Activated CD4-positive, alpha-beta T cell treated with anti-CD3 and anti-CD28 coated beads, Interleukin-2, Interleukin-6, amounts not matched to agents 100 ng/mL and 50 ng/mL, durations not matched to agents 16 hours and 8 hours (primary cell): Measurements from ENCODE around the gene ADAMTS10.
"Not testable (repeated sequence)": the region's sequence is repeated elsewhere in the genome, so short reads cannot be mapped to it uniquely, and the experiment has no call there.

Source experiments
- DNase-seq: peaks from one replicate; pipeline ENCODE4 v3.0.0-alpha.2; 2020

Gene ADAMTS10

DNA sequence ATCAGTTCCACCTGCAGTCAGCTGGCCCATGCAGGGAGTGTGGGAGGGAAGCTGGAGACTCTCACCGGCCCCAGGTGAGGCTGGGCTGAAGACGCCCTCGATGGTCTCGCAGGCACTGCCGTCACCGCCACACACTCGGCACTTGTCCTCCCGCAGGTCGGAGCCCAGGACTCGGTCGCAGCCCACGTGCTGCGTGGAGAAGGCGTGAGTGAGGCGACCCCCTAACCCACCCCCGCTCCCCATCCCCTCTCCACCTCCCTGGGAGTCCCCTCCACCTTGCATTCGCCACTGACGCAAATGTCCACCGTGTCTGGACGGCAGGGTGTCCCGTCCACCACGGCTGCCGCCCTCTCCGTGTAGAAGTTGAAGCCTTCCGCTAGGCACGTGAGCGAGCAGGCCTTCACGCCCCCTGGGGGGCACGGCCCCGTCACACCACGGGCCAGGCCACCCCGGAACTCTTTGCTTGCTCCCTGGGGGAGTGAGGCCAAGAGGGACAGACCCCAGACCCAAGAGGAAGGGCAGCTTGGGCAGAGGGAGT lies 21.3 kb downstream of the ADAMTS10 start:
- DNase-seq = no peak

DNA sequence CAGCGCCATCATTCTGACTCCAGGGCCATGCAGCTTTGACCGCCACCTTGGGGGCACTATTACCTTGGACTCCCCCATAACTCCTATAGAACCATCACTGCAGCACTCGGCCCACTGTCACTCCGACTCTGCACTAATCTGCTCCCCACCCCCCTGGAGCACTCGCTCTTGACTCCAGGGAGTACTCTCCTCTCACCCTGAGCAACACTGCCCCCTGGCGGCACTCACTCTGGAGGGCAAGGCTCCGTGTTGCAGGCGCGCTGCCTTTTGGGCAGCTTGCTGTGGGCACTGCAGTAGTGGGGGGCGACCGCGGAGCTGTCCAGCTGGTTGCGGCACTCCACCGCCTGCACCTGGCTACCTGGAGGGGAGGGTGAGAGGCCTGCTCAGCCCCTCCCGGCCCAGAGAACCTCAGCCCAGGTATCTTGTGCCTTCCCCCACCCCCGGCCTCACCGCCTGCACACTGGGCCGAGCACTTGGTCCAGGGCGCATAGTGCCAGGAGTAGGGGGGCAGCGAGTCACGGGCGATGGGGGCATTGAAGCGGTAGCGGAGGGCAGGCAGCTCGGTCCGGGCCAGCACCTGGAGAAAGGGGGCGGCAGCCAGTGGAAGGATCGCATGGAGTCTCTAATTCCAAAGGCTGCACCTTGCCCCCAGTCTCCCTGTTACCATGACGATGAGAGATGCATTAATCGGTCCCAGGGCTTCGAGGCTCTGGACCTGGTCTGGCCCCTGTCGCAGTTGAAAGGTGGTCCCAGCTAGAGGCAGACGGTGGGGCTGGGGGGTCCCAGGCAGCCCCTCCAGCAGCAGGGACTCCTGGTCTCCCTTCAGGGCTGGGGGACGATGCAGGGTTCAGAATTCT lies 24.4 kb downstream of the ADAMTS10 start:
- peak; percentile 74 for DNase-seq

DNA sequence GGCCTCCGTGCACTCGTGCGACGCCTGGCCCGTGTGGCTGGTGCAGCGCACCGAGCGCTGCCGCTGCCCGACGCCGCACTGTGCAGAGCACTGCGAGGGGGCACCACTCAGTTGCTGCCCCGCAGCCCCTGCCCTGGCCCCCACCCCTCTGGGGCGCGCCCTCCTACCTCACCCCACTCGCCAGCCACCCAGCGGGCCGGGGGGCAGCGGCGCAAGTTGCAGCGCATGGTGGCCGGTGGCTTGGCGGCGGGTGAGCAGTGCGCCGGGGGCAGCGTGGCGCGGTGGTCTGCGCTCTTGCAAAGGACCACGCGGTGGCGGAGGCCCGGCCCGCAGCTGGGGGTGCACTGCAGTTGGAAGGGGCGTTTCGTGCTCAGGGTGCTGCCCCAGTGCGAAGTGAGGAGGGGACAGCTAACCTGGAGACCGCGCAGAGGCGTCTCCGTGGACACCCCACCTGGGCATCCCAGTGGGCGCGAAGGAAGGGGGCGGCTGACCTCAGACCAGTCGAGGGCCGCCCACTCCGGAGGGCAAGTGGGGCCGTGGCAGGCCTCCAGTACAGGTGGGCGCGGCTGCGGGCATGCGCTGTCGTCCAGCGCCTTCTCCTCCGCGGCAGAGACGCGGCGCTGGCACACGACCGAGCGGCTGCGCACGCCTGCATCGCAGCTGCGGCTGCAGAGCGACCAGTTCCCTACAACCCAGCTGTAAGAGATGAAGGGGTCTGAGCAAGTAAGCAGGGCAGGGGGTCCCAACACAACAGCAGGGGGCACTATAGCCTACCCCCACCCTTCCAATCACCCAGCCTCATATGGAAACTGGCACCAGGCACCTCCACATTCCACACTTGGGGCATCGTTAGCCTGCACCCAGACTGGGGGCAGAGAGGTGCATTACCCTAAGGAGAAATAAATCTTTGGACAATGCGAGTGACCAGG lies 25.3 kb downstream of the ADAMTS10 start:
- DNase-seq = no peak

DNA sequence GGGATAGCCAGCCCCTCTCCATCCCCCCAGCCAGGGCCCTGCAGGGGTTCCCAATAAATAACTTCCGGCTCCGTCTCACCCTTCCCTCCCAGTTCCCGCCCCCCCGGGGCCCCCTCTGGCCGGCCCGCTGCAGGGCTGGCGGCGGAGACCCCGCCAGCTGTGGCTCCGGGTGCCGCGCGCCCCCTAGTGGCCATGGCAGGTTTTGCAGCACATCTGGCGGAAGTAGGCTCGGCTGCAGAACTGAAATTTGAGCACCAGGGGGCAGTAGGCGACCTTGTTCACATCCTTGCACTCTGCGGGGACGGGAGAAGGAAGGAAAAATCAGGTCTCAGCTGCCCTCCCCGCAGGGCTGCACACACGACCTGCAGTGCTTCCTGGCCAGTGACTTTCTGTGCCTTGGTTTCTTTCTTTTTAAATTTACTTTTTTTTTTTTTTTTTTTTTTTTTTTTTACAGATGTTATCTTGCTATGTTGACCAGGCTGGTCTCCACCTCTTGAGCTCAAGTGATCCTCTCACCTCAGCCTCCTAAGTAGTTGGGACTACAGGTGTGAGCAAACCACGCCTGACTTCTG lies 29.7 kb downstream of the ADAMTS10 start:
- DNase-seq = peak; percentile 91

DNA sequence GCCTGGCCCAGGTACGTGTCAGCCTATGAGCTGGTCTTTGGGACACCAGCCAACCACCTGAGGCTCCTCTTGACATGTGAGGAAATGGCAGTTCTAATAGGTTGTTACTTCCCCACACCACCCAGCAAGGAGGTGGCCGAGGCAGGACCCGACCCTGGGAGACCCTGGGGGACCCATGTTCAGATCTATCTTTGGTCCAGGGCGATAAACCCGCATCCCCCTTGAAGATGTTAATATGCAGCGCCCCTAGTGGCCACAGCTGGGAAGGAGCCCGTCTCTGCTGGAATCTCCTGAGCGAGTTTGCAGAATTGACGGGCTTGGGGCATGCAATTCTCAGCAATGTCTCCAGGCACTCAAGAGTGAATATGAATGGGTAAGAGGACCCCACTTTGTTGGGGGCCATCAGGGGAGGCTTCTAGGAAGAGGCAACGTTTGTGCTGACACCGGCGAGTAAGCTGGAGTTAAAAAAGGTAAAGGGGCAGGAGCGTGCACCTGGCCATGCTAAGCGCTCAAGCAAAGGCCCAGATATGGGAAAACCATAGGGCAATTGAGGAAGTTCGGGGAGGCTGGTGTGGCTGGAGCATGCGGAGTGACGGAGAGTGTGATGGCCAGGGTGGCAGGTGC lies 31.8 kb downstream of the ADAMTS10 start:
- DNase-seq = peak; percentile 87

DNA sequence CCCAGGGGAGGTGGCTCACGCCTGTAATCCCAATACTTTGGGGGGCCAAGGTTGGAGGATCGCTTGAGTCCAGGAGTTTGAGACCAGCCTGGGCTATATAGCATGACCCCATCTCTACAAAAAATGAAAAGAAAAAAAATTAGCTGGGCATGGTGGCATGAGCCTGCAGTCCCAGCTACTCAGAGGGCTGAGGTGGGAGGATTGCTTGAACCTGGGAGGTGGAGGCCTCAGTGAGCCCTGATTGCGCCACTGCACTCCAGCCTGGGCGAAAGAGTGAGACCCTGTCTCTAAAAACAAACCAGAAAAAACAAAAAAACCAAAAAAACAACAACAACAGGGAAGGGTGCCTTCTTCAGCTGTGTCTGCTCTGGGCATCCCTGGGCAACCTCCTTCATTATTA lies 32.8 kb downstream of the ADAMTS10 start:
- DNase-seq = no peak

DNA sequence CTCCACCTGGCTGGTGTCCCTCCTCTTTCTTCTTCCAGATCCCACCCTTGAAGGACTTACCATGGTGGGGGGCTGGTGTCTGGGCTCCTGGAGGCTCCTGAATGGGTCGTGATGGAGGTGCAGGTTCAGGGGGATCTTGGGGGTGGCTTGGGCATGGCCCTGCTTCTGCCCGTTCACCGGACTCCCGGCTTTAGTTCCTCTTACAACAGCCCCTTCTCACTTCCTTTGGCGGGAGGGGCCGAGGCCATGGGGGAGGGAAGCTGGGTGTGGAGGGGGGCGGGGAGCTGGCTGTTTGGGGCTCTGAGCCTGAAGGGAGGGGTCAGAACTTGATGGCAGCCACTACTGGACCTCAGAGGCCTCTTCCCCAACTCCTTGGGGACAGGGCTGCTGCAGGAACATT lies 33.3 kb downstream of the ADAMTS10 start, which contains the start of gene MYO1F:
Gene MYO1F, minus strand, starts transcription at position 196 of the 400 bp plus-strand sequence. Its CDS starts 133 bp downstream, at position 63.
- peak; percentile 38 for DNase-seq

DNA sequence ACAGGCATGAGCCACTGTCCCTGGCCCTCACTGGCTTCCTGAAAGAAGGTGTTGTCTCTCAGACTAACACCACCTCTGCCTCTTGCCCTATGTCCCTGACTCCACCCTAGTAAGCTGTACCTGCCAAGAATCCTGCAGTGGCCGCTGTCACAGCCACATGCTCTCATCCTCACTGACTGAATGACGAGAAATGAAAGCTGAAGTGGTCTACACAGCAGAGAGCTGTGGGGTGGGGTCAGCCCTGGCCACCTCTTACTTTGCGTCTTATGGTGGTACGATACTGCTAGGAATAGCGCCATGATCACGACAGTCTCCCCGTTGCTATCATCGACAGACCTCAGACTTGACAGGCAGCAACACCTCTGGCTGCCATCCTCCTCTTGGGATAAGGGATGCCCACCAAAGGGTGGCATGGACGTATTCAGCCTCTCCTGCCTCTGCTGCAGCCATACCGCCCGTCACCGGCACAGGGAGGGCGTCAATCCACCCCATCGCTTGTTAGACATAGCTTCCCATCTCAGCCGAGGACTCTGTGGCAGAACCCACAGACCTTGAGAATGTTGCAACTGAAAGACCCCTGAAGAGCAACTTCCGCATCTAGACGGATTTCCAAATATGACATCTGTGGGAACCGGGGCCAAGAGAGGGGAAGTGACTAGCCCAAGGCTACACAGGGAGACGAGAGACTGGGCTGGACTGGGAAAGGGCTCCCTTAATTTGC lies 34.1 kb downstream of the ADAMTS10 start:
- peak; percentile 42 for DNase-seq

DNA sequence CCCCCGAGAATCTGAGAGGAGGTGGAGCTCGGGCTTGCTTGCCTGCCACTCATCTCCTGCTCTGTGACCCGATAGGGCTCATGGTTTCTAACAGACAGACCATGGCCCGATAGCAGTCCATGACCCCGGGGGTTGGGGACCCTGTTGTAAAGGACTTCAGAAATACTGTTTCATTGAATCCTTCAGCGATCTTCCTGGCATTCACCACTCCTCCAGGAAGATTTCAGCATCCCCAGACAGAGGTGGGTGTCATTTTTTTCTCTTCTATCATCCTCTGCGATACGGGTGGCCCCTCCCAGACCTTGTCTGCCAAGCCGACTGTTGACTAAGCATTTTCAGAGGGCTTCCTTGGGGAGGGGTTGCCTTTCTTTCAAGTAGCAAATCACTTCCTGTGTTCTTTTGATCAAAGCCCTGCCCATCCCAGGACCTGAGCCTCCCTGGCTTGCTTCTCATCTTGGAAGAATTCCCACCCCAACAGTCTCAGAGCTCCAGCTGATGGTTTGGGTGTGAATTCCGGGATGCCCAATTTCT lies 35.0 kb downstream of the ADAMTS10 start:
- peak; percentile 77 for DNase-seq

DNA sequence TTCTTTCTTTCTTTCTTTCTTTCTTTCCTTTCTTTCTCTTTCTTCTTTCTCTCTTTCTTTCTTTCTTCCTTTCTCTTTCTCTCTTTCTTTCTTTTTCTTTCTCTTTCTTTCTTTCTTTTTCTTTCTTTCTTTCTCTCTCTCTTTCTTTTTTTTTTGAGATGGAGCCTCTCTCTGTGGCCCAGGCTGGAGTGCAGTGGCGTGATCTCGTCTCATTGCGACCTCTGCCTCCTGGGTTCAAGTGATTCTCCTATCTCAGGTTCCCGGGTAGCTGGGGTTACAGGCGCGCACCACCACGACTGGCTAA lies 35.9 kb downstream of the ADAMTS10 start:
- not testable (repeated sequence) for DNase-seq

DNA sequence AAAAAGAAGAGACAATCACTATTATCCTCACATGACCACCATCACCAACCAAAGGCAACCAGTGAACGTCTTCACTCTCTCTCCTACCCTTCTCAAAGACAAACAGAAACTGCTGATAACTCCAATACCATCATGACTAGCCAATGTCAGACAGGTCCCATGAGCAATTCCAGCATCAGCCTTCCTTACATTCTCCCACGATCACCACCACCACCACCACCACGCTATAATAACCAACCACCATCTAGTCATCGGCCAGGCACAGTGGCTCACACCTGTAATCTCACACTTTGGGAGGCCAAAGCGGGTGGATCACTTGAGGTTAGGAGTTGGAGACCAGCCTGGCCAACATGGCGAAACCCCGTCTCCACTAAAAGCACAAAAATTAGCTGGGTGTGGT lies 37.2 kb downstream of the ADAMTS10 start:
- peak; percentile 31 for DNase-seq

DNA sequence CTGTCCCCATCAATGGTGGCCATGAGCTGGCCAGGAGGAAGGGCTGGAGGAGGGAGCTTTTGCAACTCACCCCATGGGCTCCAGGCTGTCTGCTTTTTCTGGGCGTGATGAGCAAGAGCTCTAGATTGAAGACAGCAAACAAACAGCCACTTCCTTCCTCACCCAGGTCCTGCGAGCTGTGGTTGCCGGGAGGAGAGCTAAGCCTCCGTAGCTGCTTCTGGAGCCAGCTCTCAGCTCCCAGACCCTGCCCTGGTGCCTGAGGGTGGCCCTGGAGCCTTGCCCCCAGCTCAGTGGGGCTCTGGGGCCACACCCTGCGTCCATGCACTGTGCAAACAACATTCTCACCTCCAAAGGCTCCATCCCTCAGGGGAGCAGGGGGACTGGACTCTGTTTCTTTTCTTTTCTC lies 39.5 kb downstream of the ADAMTS10 start:
- DNase-seq = peak; percentile 85

DNA sequence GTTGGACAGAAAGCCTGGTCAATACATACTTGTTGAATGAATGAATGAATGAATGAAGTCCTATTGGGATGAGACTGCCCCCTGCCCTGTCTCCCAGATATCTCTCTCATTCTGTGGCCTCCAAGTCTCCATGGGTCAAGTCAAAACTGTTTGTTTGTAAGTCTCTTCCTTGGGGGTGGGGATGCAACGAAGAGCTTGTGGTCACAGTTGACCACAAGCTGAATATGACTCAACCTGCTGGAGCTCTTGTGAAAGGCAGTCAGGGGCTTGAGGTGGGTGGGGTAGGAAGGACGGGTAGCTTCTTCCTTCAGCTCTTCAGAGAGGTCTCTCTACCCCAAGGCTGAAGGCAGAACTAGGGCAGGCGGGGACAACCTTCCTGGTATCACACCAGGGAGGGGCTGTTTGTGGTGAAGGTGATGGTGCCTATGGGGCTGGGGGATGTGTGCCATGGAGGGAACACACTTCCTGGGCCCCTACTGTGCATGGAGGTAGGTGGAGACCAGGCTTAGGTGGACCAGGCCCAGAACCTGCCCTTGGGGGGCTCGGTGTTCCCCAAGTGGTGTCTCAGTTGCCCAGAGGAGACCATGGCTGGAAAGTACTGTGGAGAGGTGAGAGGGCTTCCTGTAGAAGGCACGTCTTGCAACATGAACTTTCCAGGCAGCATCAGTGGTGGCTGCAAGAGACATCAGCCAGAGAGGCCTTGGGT lies 41.3 kb downstream of the ADAMTS10 start:
- peak; percentile 93 for DNase-seq

DNA sequence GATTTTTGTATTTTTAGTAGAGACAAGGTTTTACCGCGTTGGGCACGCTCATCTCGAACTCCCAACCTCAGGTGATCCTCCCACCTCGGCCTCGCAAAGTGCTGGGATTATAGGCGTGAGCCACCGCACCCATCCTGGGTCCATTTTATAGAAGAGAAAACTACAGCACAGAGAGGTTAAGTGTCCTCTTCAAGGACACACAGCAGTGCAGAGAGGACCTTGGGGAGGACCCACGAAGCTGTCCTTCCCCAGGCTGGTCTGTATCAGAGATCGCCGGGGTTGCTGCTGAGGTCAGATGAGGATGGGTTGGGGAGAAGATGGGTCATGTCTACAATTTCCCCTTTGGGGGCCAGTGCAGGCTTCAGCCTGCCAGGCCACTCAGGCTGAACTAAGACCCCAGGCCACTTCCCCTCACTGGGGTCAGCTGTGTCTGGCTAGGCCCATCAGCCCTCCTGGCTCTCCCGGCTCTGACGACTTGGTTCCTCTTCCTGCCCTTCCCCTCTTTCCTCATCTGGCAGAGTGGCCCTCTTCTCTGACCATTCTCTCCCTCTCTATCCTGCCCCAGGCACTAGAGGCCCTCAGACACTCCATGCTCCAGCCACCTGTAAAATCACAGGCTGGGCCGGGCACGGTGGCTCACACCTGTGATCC lies 42.9 kb downstream of the ADAMTS10 start:
- no peak for DNase-seq

DNA sequence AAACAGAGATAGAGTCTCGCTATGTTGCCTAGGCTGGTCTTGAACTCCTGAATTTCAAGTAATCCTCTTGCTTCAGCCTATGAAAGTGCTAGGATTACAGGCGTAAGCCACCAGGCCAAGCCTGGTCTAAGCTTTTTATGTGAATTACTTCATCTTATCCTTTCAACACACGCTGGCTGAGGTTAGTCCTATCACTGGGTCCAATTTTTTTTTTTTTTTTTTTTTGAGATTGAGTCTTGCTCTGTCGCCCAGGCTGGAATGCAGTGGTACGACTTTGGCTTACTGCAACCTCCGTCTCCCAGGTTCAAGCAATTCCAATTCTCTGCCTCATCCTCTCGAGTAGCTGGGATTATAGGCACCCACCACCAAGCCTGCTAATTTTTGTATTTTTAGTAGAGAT lies 43.7 kb downstream of the ADAMTS10 start:
- no peak for DNase-seq

DNA sequence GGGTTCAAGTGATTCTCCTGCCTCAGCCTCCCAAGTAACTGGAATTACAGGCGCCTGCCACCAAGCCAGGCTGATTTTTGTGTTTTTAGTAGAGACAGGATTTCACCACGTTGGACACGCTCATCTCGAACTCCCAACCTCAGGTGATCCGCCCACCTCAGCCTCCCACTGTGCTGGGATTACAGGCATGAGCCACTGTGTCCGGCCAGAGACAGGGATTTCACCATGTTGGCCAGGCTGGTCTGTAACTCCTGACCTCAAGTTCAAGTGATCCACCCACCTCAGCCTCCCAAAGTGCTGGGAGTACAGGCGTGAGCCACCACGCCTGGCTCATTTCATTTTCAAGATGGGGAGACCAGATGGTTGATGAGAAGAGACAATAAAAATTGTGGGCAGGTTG lies 45.6 kb downstream of the ADAMTS10 start:
- not testable (repeated sequence) for DNase-seq

DNA sequence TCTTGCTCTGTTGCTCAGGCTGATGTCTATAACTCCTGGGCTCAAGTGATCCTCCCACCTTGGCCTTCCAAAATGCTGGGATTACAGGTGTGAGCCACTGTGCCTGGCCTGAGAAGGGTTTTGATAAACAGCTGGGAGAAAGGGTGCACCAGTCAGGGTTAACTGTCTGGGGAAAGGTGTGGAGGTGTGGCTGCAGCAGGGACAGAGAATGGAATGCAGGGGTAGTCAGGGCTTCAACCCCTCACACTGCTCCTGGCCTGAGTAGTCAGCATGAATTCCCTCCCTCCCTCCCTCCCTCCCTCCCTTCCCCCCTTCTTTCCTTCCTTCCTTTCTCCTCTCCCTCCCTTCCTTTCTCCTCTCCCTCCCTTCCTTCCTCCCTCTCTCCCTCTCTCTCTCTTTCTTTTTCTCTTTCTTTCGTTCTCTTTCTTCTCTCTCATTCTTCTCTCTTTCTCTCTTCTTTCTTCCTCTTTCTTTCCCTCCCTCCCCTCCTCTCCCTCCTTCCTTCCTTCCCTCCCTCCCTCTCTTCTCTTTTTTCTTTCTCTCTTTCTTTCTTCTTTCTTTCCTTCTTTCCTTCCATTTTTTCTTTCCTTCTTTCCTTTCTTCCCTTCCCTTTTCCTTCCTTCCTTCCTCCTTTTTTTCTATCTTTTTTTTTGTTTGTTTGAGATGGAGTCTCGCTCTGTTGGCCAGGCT lies 49.3 kb downstream of the ADAMTS10 start:
- DNase-seq = no peak

DNA sequence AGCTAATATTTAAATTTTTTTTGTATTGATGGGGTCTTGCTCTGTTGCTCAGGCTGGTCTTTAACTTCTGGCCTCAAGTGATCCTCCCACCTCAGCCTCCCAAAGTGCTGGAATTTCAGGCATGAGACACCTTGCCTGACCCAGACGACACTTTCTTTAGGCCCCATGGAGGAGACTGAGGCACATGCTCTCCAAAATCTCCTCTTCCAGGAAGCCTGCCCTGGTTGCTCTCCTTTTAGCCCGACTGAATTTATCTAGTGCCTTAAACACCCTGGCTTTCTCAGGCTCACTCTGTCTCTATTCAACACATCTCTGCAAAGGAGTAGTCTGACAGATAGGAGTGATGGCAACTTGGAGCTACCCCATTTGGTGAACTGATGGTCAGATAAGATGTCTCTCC lies 52.2 kb downstream of the ADAMTS10 start:
- DNase-seq = no peak

DNA sequence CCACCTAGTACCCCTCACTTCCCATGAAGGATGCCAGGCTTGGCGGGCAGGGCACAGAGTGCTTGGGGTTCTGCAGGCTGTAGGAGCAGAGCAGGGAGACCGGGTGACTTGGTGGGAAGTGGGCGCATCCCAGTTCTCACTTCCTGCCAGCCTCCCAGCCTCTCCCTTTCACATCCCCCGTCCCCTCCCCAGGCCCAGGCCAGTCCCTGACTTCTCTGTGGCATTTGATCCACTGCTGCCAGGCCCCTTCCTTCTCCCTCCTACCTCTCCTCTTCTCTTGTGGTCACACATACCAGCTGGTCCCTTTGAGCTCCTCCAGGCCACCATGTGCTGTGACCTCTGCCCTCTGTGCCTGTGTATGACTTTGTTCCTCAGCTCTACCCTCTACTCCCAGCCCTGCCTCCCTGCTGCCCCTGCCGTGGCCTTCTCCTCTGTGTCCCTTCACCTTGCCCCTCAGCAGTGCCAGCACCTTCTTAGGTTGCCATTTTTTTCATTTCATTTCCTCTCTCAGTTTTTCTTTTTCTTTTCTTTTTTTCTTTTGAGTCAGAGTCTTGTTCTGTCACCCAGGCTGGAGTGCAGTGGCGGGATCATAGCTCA lies 52.8 kb downstream of the ADAMTS10 start:
- no peak for DNase-seq
